ENCODE results near the gene GTSF1L.

The GTSF1L gene

DNA sequence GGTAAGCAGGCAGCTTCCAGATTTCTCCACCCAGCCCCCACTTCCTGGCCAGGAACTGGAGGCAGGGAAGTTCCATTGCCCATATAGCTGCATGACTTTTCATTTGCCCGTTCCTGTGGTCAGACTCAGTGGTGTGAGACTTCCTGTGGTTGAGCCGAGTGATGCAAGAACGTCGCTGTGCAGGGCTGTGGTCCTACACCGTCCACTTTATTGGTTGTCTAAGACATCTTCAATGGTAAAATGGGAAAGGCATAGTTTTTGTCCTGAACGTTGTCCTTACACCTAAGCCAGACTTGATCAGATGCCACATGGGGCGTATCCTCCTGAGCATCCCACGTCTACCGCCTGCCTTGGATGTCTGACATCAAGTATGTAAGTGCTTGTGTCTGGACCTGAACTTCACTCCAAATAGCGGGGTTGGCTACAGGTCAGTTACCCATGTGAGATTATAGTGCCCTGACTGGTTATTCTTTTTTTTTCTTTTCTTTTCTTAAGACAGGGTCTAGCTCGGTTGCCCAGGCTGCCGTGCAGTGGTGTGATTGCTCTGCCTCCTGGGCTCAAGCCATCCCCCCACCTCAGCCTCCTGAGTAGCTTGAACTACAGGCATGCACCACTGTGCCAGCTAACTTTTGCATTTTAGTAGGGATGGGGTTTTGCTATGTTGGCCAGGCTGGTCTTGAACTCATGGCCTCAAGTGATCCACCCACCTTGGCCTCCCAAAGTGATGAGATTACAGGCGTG, 25.9 kb upstream of the GTSF1L start:
- CTCF ChIA-PET, result interaction anchor here (1.0 to 5.4 kb wide), 3 partner anchors 68 to 92 kb away, joined by 3 to 65 read pairs (median 47); no protein-coding TSS in a partner anchor
- no peaks in the 10 kb centered on the region for H3K27me3 Mint-ChIP-seq
- H3K27ac Mint-ChIP-seq, result peak overlapping the region; percentile 73
- H3K36me3 Mint-ChIP-seq, result peaks cover 4% of the 10 kb centered on the region
- H3K9me3 Mint-ChIP-seq, result peaks cover 7% of the 10 kb centered on the region
- peak; percentile 34 for DNase-seq
- H3K4me3 Mint-ChIP-seq, result no peak overlapping the region
- peaks cover 36% of the 10 kb centered on the region for H3K4me1 Mint-ChIP-seq

DNA sequence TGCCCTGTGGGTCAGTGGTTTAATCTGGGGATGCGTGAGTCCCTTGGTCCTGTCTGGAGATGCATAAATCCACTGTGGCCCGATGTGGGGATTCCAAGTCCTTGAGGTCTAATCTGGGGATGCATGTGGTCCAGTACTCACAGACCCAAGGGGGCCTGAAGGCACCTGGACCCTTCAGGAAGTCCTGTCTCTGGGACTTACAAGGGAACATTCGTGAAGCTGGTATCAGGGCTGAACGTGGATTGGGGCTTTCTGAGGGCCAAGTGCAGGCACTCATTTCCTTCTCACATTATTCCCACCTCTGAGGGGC, 25.2 kb upstream of the GTSF1L start:
- no peak for DNase-seq
- Mint-ChIP-seq H3K36me3 (peaks cover 4% of the 10 kb centered on the region), H3K4me3 (no peak overlapping the region), H3K9me3 (peaks cover 7% of the 10 kb centered on the region), H3K4me1 (peaks cover 36% of the 10 kb centered on the region), H3K27ac (peak overlapping the region; percentile 86), H3K27me3 (no peaks in the 10 kb centered on the region)
- CTCF ChIA-PET, result interaction anchor here (0.7 to 5.4 kb wide), 10 partner anchors 59 to 328 kb away, joined by 3 to 81 read pairs (median 7); no protein-coding TSS in a partner anchor

DNA sequence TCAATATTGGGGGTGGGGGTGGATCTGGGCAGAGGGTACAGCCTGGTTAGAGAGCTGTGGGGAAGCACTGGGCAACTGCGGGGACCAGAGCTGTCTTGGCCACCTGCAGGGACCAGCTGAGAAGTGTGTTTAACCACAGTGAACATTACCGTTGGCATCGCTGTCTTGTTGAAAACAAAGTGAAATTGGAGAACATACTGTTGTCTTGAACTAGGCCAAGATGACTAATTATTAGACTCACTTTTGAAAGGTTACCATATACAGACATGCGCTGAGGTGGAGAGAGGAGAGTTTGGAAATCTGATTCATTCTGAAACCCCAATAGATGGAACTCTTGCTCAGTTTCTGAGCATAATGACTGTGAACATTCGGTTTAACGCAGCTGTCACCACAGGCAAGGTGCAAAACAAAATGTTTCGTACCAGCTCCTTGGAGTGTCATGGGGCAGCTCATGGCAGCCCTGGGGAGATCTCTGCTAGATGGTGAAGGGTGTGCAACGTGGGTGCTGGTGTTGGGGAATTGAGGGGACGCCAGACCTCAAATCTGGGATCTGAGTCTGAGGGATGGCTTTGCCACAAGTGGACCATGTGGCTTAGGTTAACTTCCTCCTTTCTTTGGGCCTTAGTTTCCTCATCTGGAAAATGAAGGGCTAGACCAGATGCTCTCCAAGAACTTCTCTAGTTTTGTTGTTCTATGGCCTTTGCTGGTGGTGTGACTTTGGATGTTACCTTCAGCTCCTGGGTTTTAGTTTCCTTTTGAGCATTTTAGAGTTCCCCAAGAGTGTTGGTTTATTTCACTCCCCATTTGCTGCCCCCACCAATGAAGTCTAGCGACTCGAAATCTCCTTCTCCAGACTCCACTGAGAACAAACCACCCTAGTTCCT, 24.6 kb upstream of the GTSF1L start:
- Mint-ChIP-seq H3K4me1 (peaks cover 37% of the 10 kb centered on the region), H3K4me3 (no peak overlapping the region), H3K27ac (peak overlapping the region; percentile 86), H3K27me3 (no peaks in the 10 kb centered on the region), H3K9me3 (peaks cover 7% of the 10 kb centered on the region), H3K36me3 (peaks cover 4% of the 10 kb centered on the region)
- DNase-seq, result peak; percentile 66
- CTCF ChIA-PET, result interaction anchor here (0.6 to 5.4 kb wide), 24 partner anchors 11 to 339 kb away, joined by 3 to 81 read pairs (median 5); no protein-coding TSS in a partner anchor

DNA sequence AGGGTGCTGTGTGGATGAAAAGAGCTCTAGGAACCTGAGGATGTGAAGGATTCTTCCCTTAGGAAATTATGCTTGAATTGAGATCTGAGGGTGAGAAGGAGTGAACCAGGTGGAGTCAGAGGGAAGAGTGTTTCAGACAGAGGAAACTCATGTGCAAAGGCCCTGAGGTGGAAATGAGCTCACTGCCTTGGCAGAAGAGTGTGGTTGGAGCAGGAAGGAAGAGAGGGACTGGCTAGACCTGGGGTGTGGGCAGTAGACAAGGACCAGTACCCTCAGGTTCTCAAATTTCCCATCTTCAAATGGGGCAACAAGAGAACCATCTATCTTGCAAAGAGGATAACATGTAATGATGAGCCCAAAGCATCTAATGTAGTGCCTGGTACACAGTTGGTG, 24.0 kb upstream of the GTSF1L start:
- Mint-ChIP-seq H3K4me1 (peaks cover 40% of the 10 kb centered on the region), H3K27me3 (no peaks in the 10 kb centered on the region), H3K36me3 (peaks cover 4% of the 10 kb centered on the region), H3K4me3 (no peak overlapping the region), H3K27ac (peak overlapping the region; percentile 86), H3K9me3 (peaks cover 7% of the 10 kb centered on the region)
- CTCF ChIA-PET, result interaction anchor here (0.6 to 5.4 kb wide), 26 partner anchors 10 to 340 kb away, joined by 3 to 81 read pairs (median 5); no protein-coding TSS in a partner anchor
- DNase-seq, result no peak

DNA sequence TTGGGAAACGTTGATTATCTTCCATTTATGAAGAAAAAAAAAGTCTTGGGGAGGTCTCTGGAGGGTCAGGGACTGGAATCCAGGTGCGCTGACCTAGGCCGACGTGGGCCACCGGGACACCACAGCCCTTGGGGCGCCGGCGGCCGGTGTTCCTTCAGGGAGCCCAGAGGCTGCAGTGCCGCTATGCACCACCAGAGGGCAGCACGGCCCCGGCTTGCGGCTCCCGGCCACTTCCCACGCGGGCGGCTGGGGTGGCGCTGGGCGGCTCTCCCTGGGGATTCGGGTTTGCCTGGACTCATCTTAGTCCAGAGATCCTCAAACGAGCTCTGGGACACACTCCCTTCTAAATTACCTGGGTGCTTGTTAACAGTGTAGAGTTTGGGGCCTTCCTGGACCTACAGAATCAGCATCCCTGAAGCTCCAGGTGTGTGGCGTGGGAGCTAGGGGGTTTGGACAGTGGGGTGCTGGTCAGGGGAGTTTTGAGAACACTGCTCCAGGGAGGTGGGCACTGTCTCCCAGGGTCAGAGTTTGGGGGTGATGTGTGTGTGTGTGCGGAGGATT, 23.0 kb upstream of the GTSF1L start:
- H3K9me3 Mint-ChIP-seq, result peaks cover 7% of the 10 kb centered on the region
- peaks cover 40% of the 10 kb centered on the region for H3K4me1 Mint-ChIP-seq
- no peak overlapping the region for H3K4me3 Mint-ChIP-seq
- CTCF ChIA-PET, result interaction anchor here (0.6 to 5.4 kb wide), 32 partner anchors 10 to 341 kb away, joined by 3 to 81 read pairs (median 5); no protein-coding TSS in a partner anchor
- H3K36me3 Mint-ChIP-seq, result peaks cover 4% of the 10 kb centered on the region
- no peaks in the 10 kb centered on the region for H3K27me3 Mint-ChIP-seq
- H3K27ac Mint-ChIP-seq, result peak overlapping the region; percentile 64
- DNase-seq, result peak; percentile 84

DNA sequence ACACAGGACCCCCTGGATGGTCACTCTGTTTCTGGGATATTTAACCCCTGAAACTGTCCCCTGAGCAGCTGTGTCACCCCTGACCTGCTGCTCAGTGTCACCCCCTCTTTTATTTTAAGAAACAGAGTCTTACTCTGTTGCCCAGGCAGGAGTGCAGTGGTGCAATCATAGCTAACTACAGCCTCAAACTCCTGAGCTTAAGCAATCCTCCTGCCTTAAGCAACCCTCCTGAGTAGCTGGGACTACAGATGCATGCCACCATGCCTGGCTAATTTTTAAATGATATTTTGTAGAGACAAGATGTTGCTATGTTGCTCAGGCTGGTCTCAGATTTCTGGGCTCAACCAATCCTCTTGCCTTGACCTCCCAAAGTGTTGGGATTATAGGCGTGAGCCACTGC, 21.5 kb upstream of the GTSF1L start:
- H3K36me3 Mint-ChIP-seq, result no peaks in the 10 kb centered on the region
- H3K4me3 Mint-ChIP-seq, result no peak overlapping the region
- peaks cover 40% of the 10 kb centered on the region for H3K4me1 Mint-ChIP-seq
- no peaks in the 10 kb centered on the region for H3K9me3 Mint-ChIP-seq
- DNase-seq, result no peak
- CTCF ChIA-PET, result interaction anchor here (0.7 to 5.4 kb wide), 7 partner anchors 11 to 342 kb away, joined by 3 to 81 read pairs (median 26); no protein-coding TSS in a partner anchor
- peaks cover 10% of the 10 kb centered on the region for H3K27me3 Mint-ChIP-seq
- no peak overlapping the region for H3K27ac Mint-ChIP-seq

DNA sequence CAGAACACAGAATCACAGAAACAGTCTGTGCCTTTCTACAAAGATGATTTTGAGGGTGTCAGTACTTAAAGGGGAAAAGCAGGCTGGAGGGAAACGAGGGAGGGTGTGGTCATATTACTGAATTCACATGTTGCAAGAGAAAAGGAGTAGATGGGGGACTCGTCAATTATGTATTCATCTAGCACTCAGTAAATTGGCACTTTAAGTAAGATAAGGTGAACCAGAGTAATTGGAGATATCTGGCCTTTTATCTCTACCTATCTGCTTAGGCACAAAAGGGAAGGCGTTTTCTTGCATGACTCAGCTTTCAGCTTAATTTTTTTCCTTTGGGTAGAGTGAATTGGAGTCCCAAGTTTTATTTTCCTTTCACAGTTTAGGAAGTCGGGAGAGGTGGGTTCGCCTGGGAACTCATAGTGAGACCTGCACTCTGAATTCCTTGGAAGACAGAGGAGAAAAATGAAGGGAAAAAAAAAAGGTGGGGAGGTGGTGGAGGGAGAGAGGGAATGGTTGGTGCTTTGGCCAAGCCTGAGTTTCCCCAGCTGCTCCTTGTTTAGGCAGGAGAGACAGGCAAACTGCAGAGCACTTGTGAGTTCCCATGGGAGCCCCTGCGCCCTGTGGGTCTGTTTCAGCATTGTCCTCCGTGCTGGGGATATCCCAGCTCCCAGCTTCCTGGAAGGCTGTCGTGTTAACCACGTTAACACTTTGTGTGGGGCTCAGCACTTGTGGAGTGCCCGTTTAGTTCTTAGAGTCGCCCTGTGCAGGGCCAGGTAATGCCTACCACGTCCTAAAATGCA, 19.7 kb upstream of the GTSF1L start:
- peaks cover 10% of the 10 kb centered on the region for H3K27me3 Mint-ChIP-seq
- no peak overlapping the region for H3K27ac Mint-ChIP-seq
- no peak overlapping the region for H3K4me3 Mint-ChIP-seq
- DNase-seq, result no peak
- H3K4me1 Mint-ChIP-seq, result peaks cover 25% of the 10 kb centered on the region
- CTCF ChIA-PET, result interaction anchor here (0.6 to 1.3 kb wide), 2 partner anchors 75 to 346 kb away, joined by 3 to 4 read pairs; no protein-coding TSS in a partner anchor
- H3K9me3 Mint-ChIP-seq, result no peaks in the 10 kb centered on the region
- H3K36me3 Mint-ChIP-seq, result no peaks in the 10 kb centered on the region

DNA sequence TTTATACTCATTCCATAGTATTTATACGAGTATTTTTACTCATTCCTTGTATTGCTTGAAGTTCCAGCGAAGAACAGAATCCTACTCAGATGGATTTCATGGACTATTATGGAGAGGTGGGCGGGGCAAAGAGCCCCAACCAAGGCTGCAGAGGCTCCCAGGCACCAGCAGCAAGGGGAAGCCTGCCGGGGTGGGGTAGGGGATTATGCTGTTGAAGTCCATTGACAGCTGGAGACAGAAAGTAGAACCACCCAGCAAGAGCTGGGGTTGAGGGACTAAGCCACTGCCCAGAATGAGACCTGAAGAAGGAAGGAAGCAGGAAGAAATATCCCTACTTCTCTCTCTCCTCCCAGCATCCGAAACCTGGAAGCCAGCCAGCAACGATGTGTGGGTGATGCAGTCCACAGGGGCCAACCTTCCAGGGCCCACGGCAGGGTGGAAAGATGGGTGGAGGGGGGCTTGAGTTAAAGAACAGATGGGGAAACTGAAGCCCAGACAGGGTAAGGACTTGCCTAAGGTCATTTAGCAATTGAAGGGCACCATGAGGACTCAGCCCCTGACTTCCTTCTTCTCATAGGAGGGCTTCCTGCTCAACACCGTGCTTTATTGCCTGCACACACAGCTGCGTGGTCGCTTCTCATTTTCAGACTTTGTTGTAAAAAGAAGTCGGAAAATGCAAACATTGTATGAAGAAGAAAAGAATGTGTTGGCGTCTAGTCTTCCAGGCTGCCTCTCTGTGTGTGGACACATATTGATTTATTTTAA, 18.3 kb upstream of the GTSF1L start:
- no peak overlapping the region for H3K4me3 Mint-ChIP-seq

DNA sequence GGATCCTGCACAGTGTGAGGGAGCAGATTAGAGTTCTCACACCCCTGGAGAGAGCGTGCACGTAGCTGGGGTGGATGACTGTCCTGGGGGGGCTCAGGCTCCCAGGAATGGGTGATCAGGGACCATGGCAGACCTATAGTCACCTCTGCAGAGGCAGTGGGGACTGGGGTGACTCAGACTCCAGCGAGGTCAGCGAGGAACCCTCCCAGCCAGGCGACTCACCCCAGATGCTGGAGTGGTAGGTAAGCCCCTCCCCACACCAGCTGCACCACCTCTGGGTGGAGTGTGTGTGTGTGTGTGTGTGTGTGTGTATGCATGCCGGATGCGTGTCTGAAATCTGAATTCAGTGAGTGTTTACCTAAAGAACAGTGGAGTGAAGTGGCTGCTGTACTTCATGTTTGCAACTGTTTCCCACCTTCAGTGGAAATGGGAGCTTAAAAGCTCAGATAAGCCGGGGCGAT, 17.4 kb upstream of the GTSF1L start:
- Mint-ChIP-seq H3K4me1 (peaks cover 5% of the 10 kb centered on the region), H3K9me3 (no peaks in the 10 kb centered on the region), H3K4me3 (no peak overlapping the region), H3K27ac (no peak overlapping the region), H3K36me3 (no peaks in the 10 kb centered on the region), H3K27me3 (peaks cover 10% of the 10 kb centered on the region)
- CTCF ChIA-PET, result interaction anchor here (1.0 kb wide), 1 partner anchor 206 kb away, joined by 3 read pairs; no protein-coding TSS in a partner anchor
- DNase-seq, result peak; percentile 32

More for the DNA sequence above, 18.3 kb upstream of the GTSF1L start:
- CTCF ChIA-PET, result interaction anchor here (0.6 kb wide), 1 partner anchor 1559 kb away, joined by 3 read pairs; no protein-coding TSS in a partner anchor
- Mint-ChIP-seq H3K27ac (no peak overlapping the region), H3K36me3 (no peaks in the 10 kb centered on the region), H3K4me1 (peaks cover 12% of the 10 kb centered on the region), H3K9me3 (no peaks in the 10 kb centered on the region), H3K27me3 (peaks cover 10% of the 10 kb centered on the region)
- DNase-seq, result no peak

DNA sequence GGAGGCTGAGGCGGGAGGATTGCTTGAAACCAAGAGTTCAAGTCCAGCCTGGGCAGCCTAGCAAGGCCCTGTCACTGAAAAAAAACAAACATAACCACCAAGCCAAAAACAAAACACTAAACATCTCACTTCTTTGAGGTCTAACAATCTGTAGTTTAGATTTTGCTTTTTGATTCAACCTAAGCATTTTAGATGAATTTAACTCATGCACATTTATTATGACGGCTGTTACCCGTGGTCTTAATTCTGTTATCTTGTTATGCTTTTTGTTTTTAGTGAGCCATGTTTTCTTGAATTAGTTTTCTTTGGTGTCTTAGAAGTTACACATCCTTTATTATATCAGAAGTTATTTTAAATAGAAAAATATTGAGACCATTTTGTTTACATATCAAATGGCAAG, 13.8 kb upstream of the GTSF1L start:
- no peak overlapping the region for H3K4me3 Mint-ChIP-seq
- H3K27ac Mint-ChIP-seq, result no peak overlapping the region
- H3K9me3 Mint-ChIP-seq, result no peaks in the 10 kb centered on the region
- peaks cover 10% of the 10 kb centered on the region for H3K27me3 Mint-ChIP-seq
- CTCF ChIA-PET, result interaction anchor here (1.2 kb wide), 1 partner anchor 10 kb away, joined by 3 read pairs; no protein-coding TSS in a partner anchor
- no peaks in the 10 kb centered on the region for H3K36me3 Mint-ChIP-seq
- peaks cover 7% of the 10 kb centered on the region for H3K4me1 Mint-ChIP-seq
- no peak for DNase-seq

DNA sequence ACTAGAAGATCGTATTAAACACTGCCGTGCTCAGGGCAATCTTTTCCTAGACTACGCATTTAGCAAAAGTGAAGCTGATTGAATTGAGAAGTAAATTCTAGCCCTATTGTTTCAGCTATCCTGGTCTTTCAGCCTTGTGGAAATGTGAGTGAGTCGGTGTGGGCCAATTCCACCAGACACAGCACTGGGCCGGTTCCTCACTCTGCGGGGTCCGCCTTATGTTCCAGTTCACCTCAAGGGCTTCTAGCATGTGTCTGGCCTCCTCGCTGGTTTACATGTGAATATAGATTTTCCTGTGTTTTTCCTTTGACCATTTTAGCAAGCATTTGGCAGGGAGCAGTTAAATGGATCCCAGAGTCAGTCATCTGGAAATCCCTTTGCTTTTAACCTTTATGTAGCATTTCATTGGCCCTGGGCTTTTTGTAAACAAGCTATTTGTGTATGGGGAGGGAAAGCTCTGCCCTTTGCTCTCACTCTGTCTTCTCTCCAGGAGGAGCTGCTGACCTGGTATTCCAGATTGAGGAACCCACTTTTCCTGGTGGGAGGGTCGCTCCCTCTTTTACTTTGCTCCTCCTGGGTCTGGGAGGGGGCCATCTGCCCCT, 12.4 kb upstream of the GTSF1L start:
- H3K36me3 Mint-ChIP-seq, result no peaks in the 10 kb centered on the region
- H3K9me3 Mint-ChIP-seq, result no peaks in the 10 kb centered on the region
- no peak overlapping the region for H3K4me3 Mint-ChIP-seq
- peaks cover 9% of the 10 kb centered on the region for H3K27me3 Mint-ChIP-seq
- CTCF ChIA-PET, result interaction anchor here (1.1 to 1.2 kb wide), 2 partner anchors 50 to 202 kb away, joined by 3 read pairs; no protein-coding TSS in a partner anchor
- H3K27ac Mint-ChIP-seq, result no peak overlapping the region
- DNase-seq, result no peak
- H3K4me1 Mint-ChIP-seq, result peaks cover 7% of the 10 kb centered on the region

DNA sequence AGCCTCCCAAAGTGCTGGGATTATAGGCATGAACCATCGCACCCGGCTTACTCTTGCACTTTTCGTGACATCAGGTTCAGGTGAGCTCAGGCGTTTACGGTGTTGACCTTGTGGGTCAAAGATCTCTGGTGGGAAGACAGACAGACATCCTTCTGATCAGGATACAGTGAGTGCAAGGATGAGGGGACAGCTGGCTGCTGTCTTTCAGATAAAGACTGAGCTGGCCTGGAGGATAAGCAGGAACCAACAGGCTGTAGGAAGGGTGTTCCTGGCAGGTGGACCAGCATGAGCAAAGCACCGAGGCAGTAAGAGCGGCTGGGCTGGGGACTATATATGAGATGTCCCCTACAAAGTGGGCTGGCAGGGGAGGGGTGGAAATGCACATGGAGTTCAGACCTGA, 11.1 kb upstream of the GTSF1L start:
- DNase-seq, result no peak
- Mint-ChIP-seq H3K27me3 (no peaks in the 10 kb centered on the region), H3K36me3 (no peaks in the 10 kb centered on the region), H3K4me3 (no peak overlapping the region), H3K4me1 (peaks cover 16% of the 10 kb centered on the region), H3K9me3 (no peaks in the 10 kb centered on the region), H3K27ac (no peak overlapping the region)
- CTCF ChIA-PET, result interaction anchor here (1.2 kb wide), 1 partner anchor 200 kb away, joined by 3 read pairs; no protein-coding TSS in a partner anchor
